NCI-H774 (cell line): ENCODE data around the gene SDHC.
A peak's percentile ranks its signal among the peaks of the same experiment; 100 is the strongest.
"Not testable (repeated sequence)": the region's sequence is repeated elsewhere in the genome, so short reads cannot be mapped to it uniquely, and the experiment has no call there.

Source experiments
- DNase-seq: peaks from one replicate; lab custom pipeline; 2025; lab: John Stamatoyannopoulos, UW

The SDHC gene

DNA sequence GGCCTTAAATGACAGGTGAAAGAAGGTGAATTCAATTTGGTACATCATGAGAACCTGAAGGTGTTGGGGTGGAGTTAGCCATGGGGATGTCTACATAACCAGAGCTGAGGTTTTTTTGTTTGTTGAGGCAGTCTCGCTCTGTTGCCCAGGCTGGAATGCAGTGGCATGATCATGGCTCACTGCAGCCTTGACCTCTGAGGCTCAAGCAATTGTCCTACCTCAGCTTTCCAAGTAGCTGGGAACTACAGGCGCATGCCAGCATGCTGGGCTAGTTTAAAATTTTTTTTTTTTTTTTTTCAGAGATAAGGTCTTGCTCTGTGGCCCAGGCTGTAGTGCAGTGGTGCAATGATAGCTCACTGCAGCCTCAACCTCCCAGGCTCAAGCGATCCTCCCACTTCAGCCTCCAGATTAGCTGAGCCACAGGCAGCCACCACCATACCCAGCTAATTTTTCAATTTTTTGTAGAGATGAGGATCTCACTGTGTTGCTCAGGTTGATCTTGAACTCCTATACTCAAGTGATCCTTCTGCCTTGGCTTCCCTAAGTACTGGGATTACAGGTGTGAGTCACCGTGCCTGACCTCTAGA, 2.5 kb upstream of the SDHC start:
- no peak for DNase-seq

DNA sequence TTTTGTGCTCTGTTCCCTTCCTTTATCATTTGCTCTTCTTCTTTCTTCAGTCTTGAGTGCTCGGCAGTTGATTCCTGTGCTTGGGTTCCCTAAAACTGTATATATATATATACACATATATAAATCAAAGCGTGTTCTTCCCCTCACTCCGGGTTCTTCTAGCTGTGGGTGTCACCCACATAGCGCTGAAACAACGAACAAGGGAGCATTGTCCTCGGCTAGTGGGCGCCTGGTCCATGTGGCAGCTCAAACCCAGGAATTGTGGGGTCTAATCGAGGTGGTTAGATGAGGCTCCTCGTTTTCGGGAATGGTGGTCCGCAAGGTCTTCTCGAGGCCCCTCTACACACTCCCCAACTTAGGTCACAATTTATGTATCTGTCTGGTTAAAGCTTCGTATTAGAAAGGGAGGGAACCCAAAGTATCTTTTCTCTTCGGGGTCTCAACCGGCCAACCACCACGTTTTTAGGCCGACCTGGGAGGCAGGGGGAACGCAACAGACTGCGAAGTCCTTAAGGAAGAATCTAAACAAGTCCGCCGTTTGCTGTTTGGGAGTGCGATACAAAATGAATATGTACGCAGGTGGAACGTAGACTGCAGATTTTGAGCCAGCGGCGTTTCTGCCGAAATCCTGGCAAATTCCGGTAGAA, 504 bp upstream of the SDHC start:
- DNase-seq: no peak

GRCh38 chr1:161315841-161316674, 1.9 kb downstream of the SDHC start:
- not testable (repeated sequence) for DNase-seq

- DNase-seq: no peak
Measured at GRCh38 chr1:161324020-161324419, 9.8 kb downstream of the SDHC start.

- DNase-seq: no peak
Measured at GRCh38 chr1:161330346-161330745, 16.2 kb downstream of the SDHC start.

DNA sequence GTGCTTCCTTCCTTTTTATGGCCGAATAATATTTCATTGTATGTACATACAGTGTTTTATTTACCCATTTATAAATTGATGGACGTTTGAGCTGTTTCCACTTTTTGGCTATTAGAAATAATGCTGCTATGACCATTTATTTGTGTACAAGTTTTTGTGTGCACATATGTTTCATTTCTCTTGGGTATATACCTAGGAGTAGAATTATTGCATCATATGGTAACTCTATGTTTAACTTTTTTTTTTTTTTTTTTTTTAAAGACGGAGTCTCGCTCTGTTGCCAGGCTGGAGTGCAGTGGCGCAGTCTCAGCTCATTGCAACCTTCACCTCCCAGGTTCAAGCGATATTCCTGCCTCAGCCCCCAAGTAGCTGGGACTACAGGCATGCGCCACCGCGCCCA, 19.0 kb downstream of the SDHC start:
- DNase-seq: no peak

DNA sequence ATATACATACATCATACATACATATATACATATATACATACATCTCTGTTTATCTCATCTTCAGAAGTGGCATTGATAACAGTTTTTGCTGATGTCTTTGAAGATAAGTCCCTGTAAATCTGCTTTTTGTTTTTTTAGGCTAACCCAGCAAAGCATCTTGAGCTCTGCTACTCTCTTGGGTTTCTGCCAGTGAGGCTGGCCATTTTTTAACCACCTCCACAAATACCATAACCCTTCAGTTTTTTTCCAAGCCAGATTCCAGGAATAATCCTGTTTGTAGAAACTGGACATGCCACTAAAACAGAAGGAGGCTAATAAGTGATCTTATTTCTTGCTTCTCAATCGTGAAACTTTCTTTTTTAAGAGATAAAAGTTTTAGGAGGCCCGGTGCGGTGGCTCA, 21.6 kb downstream of the SDHC start:
- no peak for DNase-seq

- no peak for DNase-seq
Measured at GRCh38 chr1:161342177-161342576, 28.0 kb downstream of the SDHC start.

GRCh38 chr1:161342821-161343220, 28.6 kb downstream of the SDHC start:
- DNase-seq: no peak

DNA sequence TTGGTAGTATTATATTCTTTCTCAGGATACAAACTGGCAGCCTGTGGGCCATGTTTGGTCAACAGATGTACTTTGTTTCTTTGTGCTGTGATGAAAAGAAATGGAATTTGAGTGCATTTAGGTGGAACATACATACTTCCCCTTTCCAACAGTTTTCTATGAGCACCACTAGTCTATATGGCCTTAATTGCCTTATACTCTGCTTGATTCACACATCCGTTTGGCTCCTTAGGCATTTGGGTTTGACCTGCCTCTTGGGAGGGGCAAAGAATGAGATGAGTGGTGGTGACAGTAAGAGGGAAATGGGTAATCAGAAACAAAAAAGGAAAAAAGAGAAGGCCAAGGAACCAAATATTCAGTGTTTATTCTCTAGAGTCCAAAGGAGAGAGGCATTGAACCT, 36.5 kb downstream of the SDHC start:
- no peak for DNase-seq

DNA sequence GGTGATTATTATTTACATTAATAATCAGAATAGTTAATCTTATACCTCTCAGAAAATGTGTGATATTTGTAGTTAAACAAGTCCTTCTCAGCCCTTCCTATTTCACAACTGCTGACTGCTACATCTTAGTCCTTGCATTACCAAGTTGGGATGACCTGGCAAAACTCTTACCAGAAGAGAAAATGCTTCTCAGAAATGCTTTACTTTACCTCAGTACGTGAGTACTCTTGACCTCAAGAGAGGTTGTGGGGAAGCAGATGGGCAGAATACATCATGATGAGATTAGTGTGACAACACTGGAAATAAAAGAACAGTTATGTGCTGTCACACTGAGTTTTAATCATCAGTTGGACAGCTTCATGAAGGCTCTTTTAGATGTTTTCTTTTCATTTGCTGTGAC, 37.3 kb downstream of the SDHC start:
- DNase-seq: no peak

- DNase-seq: no peak
Measured at GRCh38 chr1:161357073-161357472, 42.9 kb downstream of the SDHC start.

DNA sequence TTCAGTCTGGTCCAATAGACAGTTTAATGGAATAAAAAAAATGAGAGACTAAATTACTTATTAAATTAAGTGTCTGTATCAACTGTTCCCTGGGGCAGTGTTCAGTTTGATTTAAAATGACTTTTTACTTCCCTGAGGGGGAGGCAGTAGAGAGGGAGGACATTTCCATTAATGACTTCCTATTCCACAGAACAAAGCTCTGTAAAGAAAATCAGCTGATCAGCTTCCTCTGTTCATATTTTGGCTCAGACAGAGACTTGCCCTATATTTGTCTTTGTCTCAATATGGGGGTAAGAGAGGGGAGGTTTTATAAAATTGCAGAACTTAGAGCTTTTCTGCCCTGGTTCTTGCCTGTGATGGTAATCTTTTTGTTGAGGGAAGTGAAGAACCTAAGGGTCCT, 45.1 kb downstream of the SDHC start:
- DNase-seq: no peak

- DNase-seq: no peak
Measured at GRCh38 chr1:161364332-161364731, 50.2 kb downstream of the SDHC start.

- DNase-seq: no peak
Measured at GRCh38 chr1:161365207-161365606, 51.0 kb downstream of the SDHC start.

DNA sequence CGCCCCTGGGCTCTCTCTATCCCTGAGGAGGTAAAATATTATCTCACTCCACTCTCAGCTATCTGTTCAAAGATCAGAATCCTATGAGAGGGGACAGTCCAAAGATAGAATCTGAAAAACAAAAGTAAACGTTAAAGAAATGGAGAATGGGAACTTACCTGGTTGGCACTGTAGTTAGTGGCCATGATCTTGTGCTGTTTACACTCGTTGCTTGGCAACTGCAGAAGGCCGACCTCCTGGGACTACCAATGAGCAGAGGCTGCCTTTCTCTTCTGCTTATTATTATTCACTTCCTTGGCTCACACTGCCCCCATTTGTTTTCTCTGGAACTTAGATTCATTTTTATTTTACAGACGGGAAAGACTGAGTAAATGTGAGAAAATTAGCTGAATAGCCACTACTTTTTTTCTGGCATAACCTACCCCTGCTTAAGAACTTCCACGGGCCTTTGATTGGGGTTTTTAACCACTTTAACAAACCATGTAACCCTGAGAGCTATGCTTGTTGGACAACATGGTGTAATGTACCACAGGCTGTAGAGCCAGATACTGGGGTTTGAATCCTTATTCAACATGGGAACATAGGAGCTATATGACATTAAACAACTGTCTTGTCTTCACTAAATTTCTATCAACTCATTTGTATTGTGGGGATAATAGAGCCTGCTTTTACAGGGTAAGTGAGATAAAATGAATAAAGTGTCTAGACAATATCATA, 53.7 kb downstream of the SDHC start, which contains the start of gene CFAP126:
TSS of gene CFAP126 (minus strand) at position 193 of the 717 bp plus-strand sequence. CDS start at position 185, 8 bp downstream.
- peak; percentile 71 for DNase-seq

GRCh38 chr1:161373442-161373841, 59.3 kb downstream of the SDHC start:
- no peak for DNase-seq

GRCh38 chr1:161374373-161374772, 60.2 kb downstream of the SDHC start:
- no peak for DNase-seq

DNA sequence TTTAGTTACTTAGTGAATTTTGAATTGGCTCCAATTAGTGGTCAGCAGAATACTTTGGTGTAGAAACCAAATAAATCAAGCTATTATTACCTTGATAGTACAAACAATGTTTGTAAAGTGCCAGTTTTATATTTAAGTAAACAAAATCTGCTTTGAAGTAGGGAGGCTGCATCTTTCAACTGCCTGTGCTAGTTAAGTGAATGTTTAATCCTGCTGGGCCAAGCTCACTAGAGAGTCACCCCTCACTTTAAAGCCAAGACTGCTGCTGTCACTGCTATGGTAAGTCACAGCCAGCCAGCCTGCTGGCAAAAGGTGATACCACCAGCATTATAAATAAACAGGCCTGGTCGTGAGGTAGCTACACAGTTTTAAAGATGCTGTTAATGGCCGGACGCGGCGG, 63.8 kb downstream of the SDHC start:
- no peak for DNase-seq

GRCh38 chr1:161379071-161379470, 64.9 kb downstream of the SDHC start:
- no peak for DNase-seq

- no peak for DNase-seq
Measured at GRCh38 chr1:161381707-161382106, 67.5 kb downstream of the SDHC start.

DNA sequence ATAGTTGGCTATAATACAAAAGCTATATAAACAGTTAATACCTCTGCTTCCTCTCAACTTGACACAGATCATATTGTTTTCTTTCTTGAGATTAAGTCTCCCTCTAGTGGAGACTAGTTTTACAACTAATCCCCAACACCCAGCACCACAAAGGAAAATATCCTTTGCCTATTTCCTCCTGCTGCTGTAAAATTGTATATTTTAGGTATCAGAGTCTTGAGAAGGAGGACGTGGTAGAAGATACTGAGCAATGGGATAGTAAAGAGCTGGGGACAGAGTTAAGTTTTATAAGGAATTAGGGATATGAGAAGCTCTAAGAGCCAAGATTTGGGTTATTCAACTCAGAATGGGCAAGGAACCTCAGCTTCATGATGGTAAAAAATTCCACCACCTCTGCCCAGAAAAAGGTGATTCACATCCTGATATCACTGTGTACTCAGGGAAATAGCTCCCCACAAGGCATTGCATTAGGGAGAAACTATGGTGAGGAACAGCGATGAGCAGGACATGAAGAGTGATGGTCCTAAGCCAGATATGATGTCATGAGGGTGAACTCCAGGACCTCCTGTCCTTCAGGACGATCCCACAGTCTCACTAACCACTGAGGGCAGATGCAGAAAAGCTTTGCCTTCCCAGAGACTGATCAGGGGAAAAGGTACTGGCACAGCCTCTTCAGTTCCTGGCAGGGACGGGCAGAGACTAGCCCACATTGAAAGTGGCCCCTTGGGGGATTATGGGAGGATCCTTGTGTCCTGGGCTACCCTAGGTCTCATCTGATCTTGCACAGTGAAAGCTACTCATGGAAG, 68.2 kb downstream of the SDHC start:
- peak; percentile 58 for DNase-seq
